ENCODE results near the gene IGDCC3.

IGDCC3 gene

GRCh38 chr15:65388306-65389080 lies 10.7 kb upstream of the IGDCC3 start:
- DNase-seq (ENCODE audit: low spot score), result no peak

- no peak for DNase-seq (ENCODE audit: low spot score)
Observed at GRCh38 chr15:65386886-65387285, 9.1 kb upstream of the IGDCC3 start.

GRCh38 chr15:65386376-65386775 lies 8.6 kb upstream of the IGDCC3 start:
- no peak for DNase-seq (ENCODE audit: low spot score)

GRCh38 chr15:65385870-65386258 lies 8.1 kb upstream of the IGDCC3 start:
- peak; percentile 77 for DNase-seq (ENCODE audit: low spot score)

- peak; percentile 89 for DNase-seq (ENCODE audit: low spot score)
Observed at GRCh38 chr15:65384895-65385869, 7.4 kb upstream of the IGDCC3 start.

GRCh38 chr15:65384505-65384894 lies 6.7 kb upstream of the IGDCC3 start:
- DNase-seq (ENCODE audit: low spot score), result no peak

GRCh38 chr15:65383991-65384390 lies 6.2 kb upstream of the IGDCC3 start:
- no peak for DNase-seq (ENCODE audit: low spot score)

- DNase-seq (ENCODE audit: low spot score), result no peak
Observed at GRCh38 chr15:65383456-65383855, 5.7 kb upstream of the IGDCC3 start.

- no peak for DNase-seq (ENCODE audit: low spot score)
Observed at GRCh38 chr15:65382921-65383320, 5.1 kb upstream of the IGDCC3 start.

- no peak for DNase-seq (ENCODE audit: low spot score)
Observed at GRCh38 chr15:65382146-65382491, 4.3 kb upstream of the IGDCC3 start.

- no peak for DNase-seq (ENCODE audit: low spot score)
Observed at GRCh38 chr15:65381445-65382145, 3.8 kb upstream of the IGDCC3 start.

GRCh38 chr15:65379986-65380385 lies 2.2 kb upstream of the IGDCC3 start:
- DNase-seq (ENCODE audit: low spot score), result no peak

GRCh38 chr15:65377105-65377975 lies 462 bp downstream of the IGDCC3 start:
- no peak for DNase-seq (ENCODE audit: low spot score)

GRCh38 chr15:65376767-65377104 lies 1.1 kb downstream of the IGDCC3 start:
- DNase-seq (ENCODE audit: low spot score), result no peak

- DNase-seq (ENCODE audit: low spot score), result no peak
Observed at GRCh38 chr15:65375871-65376607, 1.8 kb downstream of the IGDCC3 start.

- DNase-seq (ENCODE audit: low spot score), result no peak
Observed at GRCh38 chr15:65374821-65375401, 2.9 kb downstream of the IGDCC3 start.

GRCh38 chr15:65374334-65374733 lies 3.5 kb downstream of the IGDCC3 start:
- no peak for DNase-seq (ENCODE audit: low spot score)

- DNase-seq (ENCODE audit: low spot score), result no peak
Observed at GRCh38 chr15:65373163-65373651, 4.6 kb downstream of the IGDCC3 start.

- DNase-seq (ENCODE audit: low spot score), result no peak
Observed at GRCh38 chr15:65372787-65373067, 5.1 kb downstream of the IGDCC3 start.

- no peak for DNase-seq (ENCODE audit: low spot score)
Observed at GRCh38 chr15:65371976-65372786, 5.6 kb downstream of the IGDCC3 start.

Data from left forelimb (tissue), 1 donor.